Prostate gland (tissue), 2 donors: ENCODE measurements around the gene TUSC2. TPM values are rescaled to one million over a fixed set of nuclear protein-coding genes. Genes with fewer than 3 reads are reported as not detected.

Source experiments
- DNase-seq: peaks from one replicate; pipeline ENCODE4 v3.0.0-alpha.2; 2019; ENCODE audit warnings: low spot score
- H3K27ac ChIP-seq, 2 donors: fragments of 200-600 bp; sonication (generic); 2 replicates each; pipeline ENCODE4 v1.5.1; 2017 to 2019
- H3K27me3 ChIP-seq: fragments of 200-600 bp; sonication (generic); replicated peaks from 2 replicates; pipeline ENCODE4 v1.5.1; 2019; ENCODE audit not compliant: insufficient read depth
- H3K36me3 ChIP-seq, 2 donors: fragments of 200-600 bp; sonication (generic); 1 replicate in 1 of 2; 2 replicates in 1 of 2; pipeline versions ENCODE4 v1.5.1 to v1.8.1; 2017 to 2019
- H3K4me1 ChIP-seq: fragments of 200-600 bp; sonication (generic); replicated peaks from 2 replicates; pipeline ENCODE4 v1.5.1; 2019
- H3K4me3 ChIP-seq, 2 donors: fragments of 200-600 bp; sonication (generic); 2 replicates each; pipeline ENCODE4 v1.5.1; 2017 to 2019
- H3K9me3 ChIP-seq: fragments of 200-600 bp; sonication (generic); 2 replicates; pipeline ENCODE4 v1.5.1; 2017
- POLR2A ChIP-seq: fragments of 450-650 bp; IDR thresholded peaks from one replicate; pipeline ENCODE4 v1.6.1; 2016; ENCODE audit warnings: antibody characterized with exemption, mild to moderate bottlenecking
- POLR2AphosphoS5 ChIP-seq: sonication (generic); formaldehyde crosslinking; IDR thresholded peaks from one replicate; pipeline ENCODE4 v1.6.1; 2017; ENCODE audit warnings: antibody characterized with exemption
- WGBS: methylation state at CpG from one replicate; pipeline ENCODE4 v1.1.5; 2018; 5-methylcytosine and 5-hydroxymethylcytosine counted together
- intact Hi-C: fragments of 100-400 bp; cut with DNase I; formaldehyde crosslinking; loops from one replicate; pipeline ENCODE4 v1.14.2; 2022
- total RNA-seq, 2 donors: library from RNA; depleted of rRNA; stranded (reverse); fragments of >200 nt; gene quantifications; one replicate each; pipeline ENCODE4 v1.1.0, GENCODE V29; 2016
- TF ChIP-seq, protein P1 (sequence below), 4 experiments: fragments of 200-600 bp in 2 of 4; fragments of 450-650 bp in 2 of 4; sonication (generic) in 2 of 4; IDR thresholded peaks; 1 replicate in 3 of 4; 2 replicates in 1 of 4; pipeline ENCODE4 v1.5.1; 2016 to 2019; ENCODE audit warnings: antibody characterized with exemption in 4 of 4, mild to moderate bottlenecking in 2 of 4, moderate library complexity in 2 of 4

The TUSC2 gene
- total RNA-seq, 2 donors from 2014 or later, result 31.9 to 121 TPM

DNA sequence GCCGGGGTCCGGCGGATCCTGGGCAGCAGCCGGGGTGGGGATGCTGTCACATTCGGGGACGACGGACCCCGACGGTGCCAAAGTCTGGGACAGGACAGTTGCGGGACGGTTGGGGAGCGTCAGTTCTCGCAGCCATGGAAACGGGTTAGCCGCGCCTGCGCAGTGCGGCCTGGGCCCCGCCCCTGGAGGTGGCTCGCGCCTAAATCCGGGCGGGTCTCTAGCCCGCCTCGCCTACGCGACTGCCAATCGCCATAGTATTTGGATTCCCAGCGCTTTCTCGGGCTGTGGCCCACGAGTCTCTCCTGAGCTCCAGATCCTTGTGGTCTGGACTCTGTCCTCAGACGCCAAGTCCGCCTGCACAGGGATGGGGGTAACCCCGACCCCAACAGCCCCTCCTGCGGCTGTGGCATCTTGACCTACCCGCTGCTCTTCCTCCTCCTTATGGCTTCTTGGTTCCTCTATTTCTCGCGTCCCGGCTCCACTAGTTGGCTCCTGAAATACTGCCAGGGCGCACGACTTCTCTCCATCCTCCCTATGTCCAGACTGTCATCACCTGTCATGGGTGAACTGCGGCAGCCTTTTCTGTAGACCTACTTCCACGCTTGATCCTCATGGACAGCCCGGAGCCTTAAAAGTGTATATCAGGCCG is 17.7 kb upstream of the TUSC2 start, which contains the start of gene ZMYND10:
Gene ZMYND10 (minus strand): TSS at position 147 of the 649 bp plus-strand sequence. CDS start 153 bp downstream, outside the sequence.
- peak within 1 kb of the TSS; percentile 9 to 33 for H3K4me3 ChIP-seq
- TF ChIP-seq POLR2AphosphoS5, result peak; percentile 27
- TF ChIP-seq, protein P1, sequence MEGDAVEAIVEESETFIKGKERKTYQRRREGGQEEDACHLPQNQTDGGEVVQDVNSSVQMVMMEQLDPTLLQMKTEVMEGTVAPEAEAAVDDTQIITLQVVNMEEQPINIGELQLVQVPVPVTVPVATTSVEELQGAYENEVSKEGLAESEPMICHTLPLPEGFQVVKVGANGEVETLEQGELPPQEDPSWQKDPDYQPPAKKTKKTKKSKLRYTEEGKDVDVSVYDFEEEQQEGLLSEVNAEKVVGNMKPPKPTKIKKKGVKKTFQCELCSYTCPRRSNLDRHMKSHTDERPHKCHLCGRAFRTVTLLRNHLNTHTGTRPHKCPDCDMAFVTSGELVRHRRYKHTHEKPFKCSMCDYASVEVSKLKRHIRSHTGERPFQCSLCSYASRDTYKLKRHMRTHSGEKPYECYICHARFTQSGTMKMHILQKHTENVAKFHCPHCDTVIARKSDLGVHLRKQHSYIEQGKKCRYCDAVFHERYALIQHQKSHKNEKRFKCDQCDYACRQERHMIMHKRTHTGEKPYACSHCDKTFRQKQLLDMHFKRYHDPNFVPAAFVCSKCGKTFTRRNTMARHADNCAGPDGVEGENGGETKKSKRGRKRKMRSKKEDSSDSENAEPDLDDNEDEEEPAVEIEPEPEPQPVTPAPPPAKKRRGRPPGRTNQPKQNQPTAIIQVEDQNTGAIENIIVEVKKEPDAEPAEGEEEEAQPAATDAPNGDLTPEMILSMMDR (IDR thresholded peaks at IDR 0.05), result no peak
- TF ChIP-seq POLR2A, result no peak
- DNase-seq, result peak; percentile 43
- H3K27me3 ChIP-seq, result no peaks in the 10 kb centered on the region
- peak within 1 kb of the TSS in 1 of 2 donors; percentile 14 for H3K27ac ChIP-seq
- no peaks in the 10 kb centered on the region for H3K9me3 ChIP-seq
- H3K36me3 ChIP-seq, result no peaks in the 10 kb centered on the region
- H3K4me1 ChIP-seq, result peaks cover 10% of the 10 kb centered on the region
- 12% methylated on average over 41 of the region's 45 CpGs for WGBS
- intact Hi-C loops, result loop anchor here (2.0 to 10.0 kb wide), 2 partner anchors 197 to 1059 kb away; no protein-coding TSS in a partner anchor

DNA sequence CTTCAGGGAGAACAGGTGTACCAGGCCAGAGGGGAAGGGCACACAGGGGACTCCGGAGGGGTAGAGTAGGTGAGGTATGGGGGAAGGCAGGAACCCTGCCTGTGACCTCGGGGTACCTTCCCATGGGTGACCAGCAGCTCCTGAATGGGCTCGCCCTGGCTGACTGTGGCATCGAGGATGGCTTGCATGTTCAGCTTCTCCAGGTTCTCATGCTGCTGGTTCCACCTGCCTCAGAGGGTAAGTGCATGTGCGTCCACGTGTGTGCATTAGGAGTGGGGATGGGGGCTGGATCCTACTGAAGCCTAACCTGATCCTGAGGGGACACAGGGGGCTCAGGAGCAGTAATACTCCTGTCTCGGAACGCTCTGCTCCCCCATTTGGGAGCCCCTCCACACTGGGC is 17.0 kb upstream of the TUSC2 start:
- Histone ChIP-seq H3K4me1 (peaks cover 10% of the 10 kb centered on the region), H3K9me3 (no peaks in the 10 kb centered on the region), H3K27ac (no peak overlapping the region), H3K4me3 (peak overlapping the region; percentile 9 to 33), H3K27me3 (no peaks in the 10 kb centered on the region), H3K36me3 (no peaks in the 10 kb centered on the region)
- TF ChIP-seq POLR2A (no peak), POLR2AphosphoS5 (no peak)
- TF ChIP-seq, protein P1 (IDR thresholded peaks at IDR 0.05), result no peak
- 55% methylated on average over 6 of the region's 8 CpGs for WGBS
- intact Hi-C loops, result loop anchor here (10.0 kb wide), 1 partner anchor 1060 kb away; no protein-coding TSS in a partner anchor
- no peak for DNase-seq

DNA sequence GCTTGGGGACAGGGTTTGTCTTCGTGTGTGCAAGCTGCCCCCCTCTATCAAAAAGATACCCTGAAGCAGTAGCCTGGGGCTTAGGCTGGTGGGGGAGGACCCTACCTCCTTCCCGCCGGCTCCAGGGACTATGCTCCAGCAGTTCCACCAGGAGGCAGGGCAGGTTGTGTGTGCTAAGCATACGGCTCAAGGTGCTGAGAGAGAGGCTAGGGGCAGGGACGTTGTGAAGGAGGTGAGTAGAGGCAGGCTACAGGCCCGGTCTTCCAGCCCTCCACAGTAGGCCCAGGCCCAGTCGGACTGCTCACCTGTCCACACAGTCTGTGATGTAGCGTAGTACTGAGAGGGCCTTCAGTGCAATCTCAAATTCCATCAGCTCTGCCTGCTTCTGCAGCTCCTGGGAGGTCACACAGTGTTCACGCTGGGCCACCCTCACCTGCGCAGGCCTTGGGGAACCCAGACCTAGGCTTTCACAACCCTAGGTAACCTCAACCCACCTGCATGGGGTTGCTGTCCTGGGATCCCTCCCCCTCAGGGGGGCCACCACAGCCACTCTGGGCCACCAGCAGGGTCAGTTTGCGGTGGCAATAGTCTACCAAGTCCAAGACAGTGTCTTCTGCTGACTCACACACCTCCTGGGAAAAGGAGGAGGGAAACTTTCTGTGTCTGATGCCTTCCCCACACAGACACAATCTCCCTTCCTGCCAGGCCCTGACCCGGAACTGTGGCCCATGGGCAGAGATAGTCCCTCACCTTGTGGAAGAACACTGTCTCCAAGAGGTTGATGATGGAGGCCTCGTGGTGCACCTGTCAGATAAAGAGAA is 15.0 kb upstream of the TUSC2 start:
- TF ChIP-seq POLR2A (no peak), POLR2AphosphoS5 (no peak)
- TF ChIP-seq, protein P1 (IDR thresholded peaks at IDR 0.05), result no peak
- intact Hi-C loops, result loop anchor here (10.0 kb wide), 1 partner anchor 1062 kb away; no protein-coding TSS in a partner anchor
- WGBS, result 91% methylated on average over 13 of the region's 13 CpGs
- Histone ChIP-seq H3K4me1 (peaks cover 7% of the 10 kb centered on the region), H3K36me3 (no peaks in the 10 kb centered on the region), H3K9me3 (no peaks in the 10 kb centered on the region), H3K27ac (no peak overlapping the region), H3K27me3 (no peaks in the 10 kb centered on the region), H3K4me3 (no peak overlapping the region)
- no peak for DNase-seq

DNA sequence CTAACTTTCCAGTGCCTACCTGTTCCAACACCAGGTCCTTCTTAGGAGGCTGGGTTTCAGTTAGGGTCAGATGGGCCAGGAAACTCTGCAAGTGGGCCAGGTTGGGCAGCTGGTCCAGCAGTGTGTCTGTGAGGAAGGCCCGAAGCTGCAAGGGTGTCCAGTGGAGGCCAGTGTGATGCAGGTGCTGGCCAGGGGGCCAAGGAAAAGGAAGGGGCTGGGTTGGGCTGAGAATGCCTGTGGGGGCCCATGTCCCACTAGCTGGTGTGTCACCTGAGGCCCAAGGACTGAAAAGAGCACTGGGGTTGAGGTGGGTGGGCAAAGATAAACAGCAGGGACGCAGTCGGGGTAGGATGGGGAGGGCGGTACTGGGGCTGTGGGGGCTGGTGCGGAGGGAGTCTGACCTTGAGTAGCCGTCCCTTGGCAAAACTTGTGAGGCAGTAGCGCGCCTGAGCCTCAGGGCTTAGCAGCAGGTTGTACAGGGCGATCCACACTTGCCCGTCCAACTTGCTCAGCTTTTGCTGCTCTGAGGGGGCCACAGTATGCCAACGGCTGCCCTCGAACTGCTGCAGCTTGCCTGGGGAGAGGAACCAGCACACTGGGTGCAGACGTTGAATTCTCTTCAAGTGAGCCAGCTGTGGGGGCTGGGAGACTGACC is 14.1 kb upstream of the TUSC2 start:
- Histone ChIP-seq H3K27me3 (no peaks in the 10 kb centered on the region), H3K4me1 (peaks cover 8% of the 10 kb centered on the region), H3K27ac (no peak overlapping the region), H3K4me3 (no peak overlapping the region), H3K36me3 (no peaks in the 10 kb centered on the region), H3K9me3 (no peaks in the 10 kb centered on the region)
- TF ChIP-seq POLR2AphosphoS5 (no peak), POLR2A (no peak)
- TF ChIP-seq, protein P1 (IDR thresholded peaks at IDR 0.05), result no peak
- DNase-seq, result no peak
- WGBS, result 93% methylated on average over 13 of the region's 13 CpGs
- intact Hi-C loops, result loop anchor here (10.0 kb wide), 1 partner anchor 1063 kb away; no protein-coding TSS in a partner anchor
